WTC11 (cell line): ENCODE results near the gene DUOX2. TPM values are rescaled to one million over a fixed set of nuclear protein-coding genes. Genes with fewer than 3 reads are reported as not detected.

ENCODE experiments used
- ATAC-seq: fragments of 200-7000 bp; cut with Tn5 transposase; 2 replicates; pipeline ENCODE4 v1.10.0; 2021; ENCODE audit warnings: mild to moderate bottlenecking, moderate library complexity
- CTCF ChIA-PET: fragments of 300-600 bp; sonication (Branson Sonifier 250); formaldehyde crosslinking; loops from one replicate; lab custom pipeline; 2021; ENCODE audit warnings: antibody characterized with exemption; lab: Charles Lee
- POLR2A ChIA-PET: fragments of 350-600 bp; sonication (Branson Sonifier 250); formaldehyde crosslinking; loops from one replicate; lab custom pipeline; 2021; ENCODE audit warnings: antibody characterized with exemption; lab: Charles Lee
- DNase-seq: peaks from one replicate; pipeline ENCODE4 v3.0.0; 2021; ENCODE audit warnings: low spot score
- H3K27ac Mint-ChIP-seq: 2 replicates; pipeline ENCODE4 v1.8.0; 2021; ENCODE audit warnings: mixed read lengths
- H3K27me3 Mint-ChIP-seq: 2 replicates; pipeline ENCODE4 v1.8.0; 2021; ENCODE audit warnings: low read depth, mild to moderate bottlenecking, moderate library complexity, mixed read lengths
- H3K36me3 Mint-ChIP-seq: 2 replicates; pipeline ENCODE4 v1.8.0; 2021; ENCODE audit warnings: mixed read lengths
- H3K4me1 Mint-ChIP-seq: 2 replicates; pipeline ENCODE4 v1.8.0; 2022; ENCODE audit warnings: mixed read lengths
- H3K4me3 Mint-ChIP-seq: 2 replicates; pipeline ENCODE4 v1.8.0; 2021; ENCODE audit warnings: mild to moderate bottlenecking, moderate library complexity, mixed read lengths
- H3K9me3 Mint-ChIP-seq: 2 replicates; pipeline ENCODE4 v1.8.0; 2021; ENCODE audit warnings: mixed read lengths
- CBFB ChIP-seq: sonication (generic); formaldehyde crosslinking; IDR thresholded peaks from 2 replicates; pipeline ENCODE4 v1.8.1; 2022; ENCODE audit warnings: mild to moderate bottlenecking, low read depth, missing genetic modification reagents
- ESRRA ChIP-seq: sonication (generic); formaldehyde crosslinking; IDR thresholded peaks from 2 replicates; pipeline ENCODE4 v1.8.1; 2022; ENCODE audit warnings: mild to moderate bottlenecking, missing genetic modification reagents, borderline replicate concordance
- FOXP1 ChIP-seq: sonication (generic); formaldehyde crosslinking; IDR thresholded peaks from 2 replicates; pipeline ENCODE4 v1.8.0; 2022; ENCODE audit warnings: missing genetic modification reagents, mild to moderate bottlenecking, moderate library complexity, borderline replicate concordance
- IRF2 ChIP-seq: sonication (generic); formaldehyde crosslinking; IDR thresholded peaks from 2 replicates; pipeline ENCODE4 v1.8.0; 2022; ENCODE audit warnings: low read depth, missing genetic modification reagents, borderline replicate concordance
- MXD4 ChIP-seq: fragments of 250-450 bp; sonication (Bioruptor Pico); IDR thresholded peaks from 2 replicates; pipeline ENCODE4 v1.8.0; 2021; ENCODE audit warnings: mild to moderate bottlenecking, moderate library complexity, borderline replicate concordance
- OVOL2 ChIP-seq: fragments of 250-450 bp; sonication (Bioruptor Pico); IDR thresholded peaks from 2 replicates; pipeline ENCODE4 v1.9.0; 2021; ENCODE audit warnings: mild to moderate bottlenecking, borderline replicate concordance
- PRRX2 ChIP-seq: fragments of 250-450 bp; sonication (Bioruptor Pico); IDR thresholded peaks from 2 replicates; pipeline ENCODE4 v1.8.0; 2021; ENCODE audit warnings: mild to moderate bottlenecking
- SMAD3 ChIP-seq: sonication (generic); formaldehyde crosslinking; IDR thresholded peaks from 2 replicates; pipeline ENCODE4 v1.8.0; 2022; ENCODE audit warnings: missing genetic modification reagents, mild to moderate bottlenecking, borderline replicate concordance
- TEAD1 ChIP-seq: sonication (generic); formaldehyde crosslinking; IDR thresholded peaks from 2 replicates; pipeline ENCODE4 v1.8.0; 2022; ENCODE audit warnings: mild to moderate bottlenecking, missing genetic modification reagents
- TEAD4 ChIP-seq: sonication (generic); formaldehyde crosslinking; IDR thresholded peaks from 2 replicates; pipeline ENCODE4 v1.8.0; 2022; ENCODE audit warnings: mild to moderate bottlenecking, missing genetic modification reagents
- TP53 ChIP-seq: sonication (generic); formaldehyde crosslinking; IDR thresholded peaks from 2 replicates; pipeline ENCODE4 v1.8.1; 2023; ENCODE audit warnings: mild to moderate bottlenecking, missing genetic modification reagents
- USF2 ChIP-seq: sonication (generic); formaldehyde crosslinking; IDR thresholded peaks from 2 replicates; pipeline ENCODE4 v1.8.1; 2023; ENCODE audit warnings: mild to moderate bottlenecking, missing genetic modification reagents, moderate library complexity
- ZNF121 ChIP-seq: sonication (generic); formaldehyde crosslinking; IDR thresholded peaks from 2 replicates; pipeline ENCODE4 v1.8.0; 2023; ENCODE audit warnings: missing genetic modification reagents
- ZNF138 ChIP-seq: sonication (generic); formaldehyde crosslinking; conservative IDR thresholded peaks from 2 replicates; pipeline ENCODE4 v1.8.1; 2022; ENCODE audit warnings: mild to moderate bottlenecking, moderate library complexity, missing genetic modification reagents
- ZNF317 ChIP-seq: sonication (generic); formaldehyde crosslinking; IDR thresholded peaks from 2 replicates; pipeline ENCODE4 v1.8.1; 2023; ENCODE audit warnings: low read depth, mild to moderate bottlenecking, moderate library complexity, missing genetic modification reagents, borderline replicate concordance
- total RNA-seq: library from RNA; stranded (reverse); gene quantifications from 3 replicates; pipeline ENCODE4 v1.2.3, GENCODE V29; 2021
- TF ChIP-seq, protein P1 (sequence below): sonication (generic); formaldehyde crosslinking; conservative IDR thresholded peaks from 2 replicates; pipeline ENCODE4 v1.8.1; 2023; ENCODE audit warnings: mild to moderate bottlenecking, low read depth, missing genetic modification reagents, moderate library complexity
- TF ChIP-seq, protein P2 (sequence below): sonication (generic); formaldehyde crosslinking; IDR thresholded peaks from 2 replicates; pipeline ENCODE4 v1.8.1; 2023; ENCODE audit warnings: mild to moderate bottlenecking, missing genetic modification reagents
- TF ChIP-seq, protein P3 (sequence below): sonication (generic); formaldehyde crosslinking; IDR thresholded peaks from 2 replicates; pipeline ENCODE4 v1.8.1; 2023; ENCODE audit warnings: mild to moderate bottlenecking, missing genetic modification reagents, borderline replicate concordance
- TF ChIP-seq, protein P4 (sequence below): fragments of 250-450 bp; sonication (Bioruptor Pico); IDR thresholded peaks from 2 replicates; pipeline ENCODE4 v1.9.0; 2021; ENCODE audit warnings: mild to moderate bottlenecking, borderline replicate concordance

DUOX2 gene
- total RNA-seq, 1 experiment from 2014 or later, result 0.13 TPM

GRCh38 chr15:45102226-45102625 lies 11.7 kb downstream of the DUOX2 start (continued):
- TF ChIP-seq ZNF317 (CRISPR knock-in tag) (no peak), FOXP1 (no peak), PRRX2 (no peak), ESRRA (CRISPR knock-in tag) (no peak), TP53 (CRISPR knock-in tag) (no peak), TEAD1 (no peak)
- TF ChIP-seq, protein P1, sequence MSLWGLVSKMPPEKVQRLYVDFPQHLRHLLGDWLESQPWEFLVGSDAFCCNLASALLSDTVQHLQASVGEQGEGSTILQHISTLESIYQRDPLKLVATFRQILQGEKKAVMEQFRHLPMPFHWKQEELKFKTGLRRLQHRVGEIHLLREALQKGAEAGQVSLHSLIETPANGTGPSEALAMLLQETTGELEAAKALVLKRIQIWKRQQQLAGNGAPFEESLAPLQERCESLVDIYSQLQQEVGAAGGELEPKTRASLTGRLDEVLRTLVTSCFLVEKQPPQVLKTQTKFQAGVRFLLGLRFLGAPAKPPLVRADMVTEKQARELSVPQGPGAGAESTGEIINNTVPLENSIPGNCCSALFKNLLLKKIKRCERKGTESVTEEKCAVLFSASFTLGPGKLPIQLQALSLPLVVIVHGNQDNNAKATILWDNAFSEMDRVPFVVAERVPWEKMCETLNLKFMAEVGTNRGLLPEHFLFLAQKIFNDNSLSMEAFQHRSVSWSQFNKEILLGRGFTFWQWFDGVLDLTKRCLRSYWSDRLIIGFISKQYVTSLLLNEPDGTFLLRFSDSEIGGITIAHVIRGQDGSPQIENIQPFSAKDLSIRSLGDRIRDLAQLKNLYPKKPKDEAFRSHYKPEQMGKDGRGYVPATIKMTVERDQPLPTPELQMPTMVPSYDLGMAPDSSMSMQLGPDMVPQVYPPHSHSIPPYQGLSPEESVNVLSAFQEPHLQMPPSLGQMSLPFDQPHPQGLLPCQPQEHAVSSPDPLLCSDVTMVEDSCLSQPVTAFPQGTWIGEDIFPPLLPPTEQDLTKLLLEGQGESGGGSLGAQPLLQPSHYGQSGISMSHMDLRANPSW, result no peak

DNA sequence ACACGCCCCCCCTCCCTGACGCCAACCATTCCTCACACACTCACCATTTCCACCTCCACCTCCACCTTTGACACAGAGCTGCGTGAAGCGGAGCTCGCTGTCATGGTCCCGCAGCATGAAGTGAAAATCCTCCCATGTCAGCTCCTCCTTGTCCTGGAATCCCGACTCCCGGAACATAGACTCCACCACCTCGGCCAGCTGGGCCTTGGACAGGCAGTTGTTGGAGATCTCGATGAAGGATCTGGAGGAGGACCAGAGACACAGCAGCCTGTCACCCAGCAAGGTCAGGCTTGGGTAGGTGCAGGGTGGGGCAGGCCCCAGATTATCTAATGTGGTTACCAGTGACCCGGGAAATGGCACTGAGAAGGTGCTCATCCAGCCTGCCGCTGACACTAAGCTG lies 12.2 kb downstream of the DUOX2 start:
- Mint-ChIP-seq H3K9me3 (no peaks in the 10 kb centered on the region), H3K36me3 (no peaks in the 10 kb centered on the region), H3K27ac (no peak overlapping the region), H3K27me3 (peaks cover 10% of the 10 kb centered on the region; the same call in 1 of the 2 replicates), H3K4me1 (peaks cover 24% of the 10 kb centered on the region), H3K4me3 (no peak overlapping the region)
- ATAC-seq (no peak), DNase-seq (no peak)
- ChIA-PET POLR2A (no interaction called here), CTCF (interaction anchor here (3.9 kb wide), 1 partner anchor 16 kb away, joined by 23 read pairs; no protein-coding TSS in a partner anchor)
- no peak for TF ChIP-seq ZNF138 (CRISPR knock-in tag)
- no peak for TF ChIP-seq MXD4
- TF ChIP-seq OVOL2 (CRISPR knock-in tag), result no peak
- no peak for TF ChIP-seq SMAD3
- TF ChIP-seq, protein P2, sequence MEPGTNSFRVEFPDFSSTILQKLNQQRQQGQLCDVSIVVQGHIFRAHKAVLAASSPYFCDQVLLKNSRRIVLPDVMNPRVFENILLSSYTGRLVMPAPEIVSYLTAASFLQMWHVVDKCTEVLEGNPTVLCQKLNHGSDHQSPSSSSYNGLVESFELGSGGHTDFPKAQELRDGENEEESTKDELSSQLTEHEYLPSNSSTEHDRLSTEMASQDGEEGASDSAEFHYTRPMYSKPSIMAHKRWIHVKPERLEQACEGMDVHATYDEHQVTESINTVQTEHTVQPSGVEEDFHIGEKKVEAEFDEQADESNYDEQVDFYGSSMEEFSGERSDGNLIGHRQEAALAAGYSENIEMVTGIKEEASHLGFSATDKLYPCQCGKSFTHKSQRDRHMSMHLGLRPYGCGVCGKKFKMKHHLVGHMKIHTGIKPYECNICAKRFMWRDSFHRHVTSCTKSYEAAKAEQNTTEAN, result no peak
- TF ChIP-seq IRF2, result no peak
- no peak for TF ChIP-seq TEAD4 (CRISPR knock-in tag)
- TF ChIP-seq ZNF121 (CRISPR knock-in tag), result no peak
- TF ChIP-seq, protein P3, sequence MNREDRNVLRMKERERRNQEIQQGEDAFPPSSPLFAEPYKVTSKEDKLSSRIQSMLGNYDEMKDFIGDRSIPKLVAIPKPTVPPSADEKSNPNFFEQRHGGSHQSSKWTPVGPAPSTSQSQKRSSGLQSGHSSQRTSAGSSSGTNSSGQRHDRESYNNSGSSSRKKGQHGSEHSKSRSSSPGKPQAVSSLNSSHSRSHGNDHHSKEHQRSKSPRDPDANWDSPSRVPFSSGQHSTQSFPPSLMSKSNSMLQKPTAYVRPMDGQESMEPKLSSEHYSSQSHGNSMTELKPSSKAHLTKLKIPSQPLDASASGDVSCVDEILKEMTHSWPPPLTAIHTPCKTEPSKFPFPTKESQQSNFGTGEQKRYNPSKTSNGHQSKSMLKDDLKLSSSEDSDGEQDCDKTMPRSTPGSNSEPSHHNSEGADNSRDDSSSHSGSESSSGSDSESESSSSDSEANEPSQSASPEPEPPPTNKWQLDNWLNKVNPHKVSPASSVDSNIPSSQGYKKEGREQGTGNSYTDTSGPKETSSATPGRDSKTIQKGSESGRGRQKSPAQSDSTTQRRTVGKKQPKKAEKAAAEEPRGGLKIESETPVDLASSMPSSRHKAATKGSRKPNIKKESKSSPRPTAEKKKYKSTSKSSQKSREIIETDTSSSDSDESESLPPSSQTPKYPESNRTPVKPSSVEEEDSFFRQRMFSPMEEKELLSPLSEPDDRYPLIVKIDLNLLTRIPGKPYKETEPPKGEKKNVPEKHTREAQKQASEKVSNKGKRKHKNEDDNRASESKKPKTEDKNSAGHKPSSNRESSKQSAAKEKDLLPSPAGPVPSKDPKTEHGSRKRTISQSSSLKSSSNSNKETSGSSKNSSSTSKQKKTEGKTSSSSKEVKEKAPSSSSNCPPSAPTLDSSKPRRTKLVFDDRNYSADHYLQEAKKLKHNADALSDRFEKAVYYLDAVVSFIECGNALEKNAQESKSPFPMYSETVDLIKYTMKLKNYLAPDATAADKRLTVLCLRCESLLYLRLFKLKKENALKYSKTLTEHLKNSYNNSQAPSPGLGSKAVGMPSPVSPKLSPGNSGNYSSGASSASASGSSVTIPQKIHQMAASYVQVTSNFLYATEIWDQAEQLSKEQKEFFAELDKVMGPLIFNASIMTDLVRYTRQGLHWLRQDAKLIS (CRISPR knock-in tag), result no peak
- no peak for TF ChIP-seq USF2
- TF ChIP-seq, protein P4, sequence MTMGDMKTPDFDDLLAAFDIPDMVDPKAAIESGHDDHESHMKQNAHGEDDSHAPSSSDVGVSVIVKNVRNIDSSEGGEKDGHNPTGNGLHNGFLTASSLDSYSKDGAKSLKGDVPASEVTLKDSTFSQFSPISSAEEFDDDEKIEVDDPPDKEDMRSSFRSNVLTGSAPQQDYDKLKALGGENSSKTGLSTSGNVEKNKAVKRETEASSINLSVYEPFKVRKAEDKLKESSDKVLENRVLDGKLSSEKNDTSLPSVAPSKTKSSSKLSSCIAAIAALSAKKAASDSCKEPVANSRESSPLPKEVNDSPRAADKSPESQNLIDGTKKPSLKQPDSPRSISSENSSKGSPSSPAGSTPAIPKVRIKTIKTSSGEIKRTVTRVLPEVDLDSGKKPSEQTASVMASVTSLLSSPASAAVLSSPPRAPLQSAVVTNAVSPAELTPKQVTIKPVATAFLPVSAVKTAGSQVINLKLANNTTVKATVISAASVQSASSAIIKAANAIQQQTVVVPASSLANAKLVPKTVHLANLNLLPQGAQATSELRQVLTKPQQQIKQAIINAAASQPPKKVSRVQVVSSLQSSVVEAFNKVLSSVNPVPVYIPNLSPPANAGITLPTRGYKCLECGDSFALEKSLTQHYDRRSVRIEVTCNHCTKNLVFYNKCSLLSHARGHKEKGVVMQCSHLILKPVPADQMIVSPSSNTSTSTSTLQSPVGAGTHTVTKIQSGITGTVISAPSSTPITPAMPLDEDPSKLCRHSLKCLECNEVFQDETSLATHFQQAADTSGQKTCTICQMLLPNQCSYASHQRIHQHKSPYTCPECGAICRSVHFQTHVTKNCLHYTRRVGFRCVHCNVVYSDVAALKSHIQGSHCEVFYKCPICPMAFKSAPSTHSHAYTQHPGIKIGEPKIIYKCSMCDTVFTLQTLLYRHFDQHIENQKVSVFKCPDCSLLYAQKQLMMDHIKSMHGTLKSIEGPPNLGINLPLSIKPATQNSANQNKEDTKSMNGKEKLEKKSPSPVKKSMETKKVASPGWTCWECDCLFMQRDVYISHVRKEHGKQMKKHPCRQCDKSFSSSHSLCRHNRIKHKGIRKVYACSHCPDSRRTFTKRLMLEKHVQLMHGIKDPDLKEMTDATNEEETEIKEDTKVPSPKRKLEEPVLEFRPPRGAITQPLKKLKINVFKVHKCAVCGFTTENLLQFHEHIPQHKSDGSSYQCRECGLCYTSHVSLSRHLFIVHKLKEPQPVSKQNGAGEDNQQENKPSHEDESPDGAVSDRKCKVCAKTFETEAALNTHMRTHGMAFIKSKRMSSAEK (CRISPR knock-in tag), result no peak
- no peak for TF ChIP-seq CBFB (CRISPR knock-in tag)
